ENCODE results near the gene CEBPG.

The CEBPG gene

GRCh38 chr19:33396701-33397535 is 23.4 kb downstream of the CEBPG start:
- H3K9me3 ChIP-seq (ENCODE audit: control insufficient read depth, insufficient read depth, low read depth, low read length) = no peaks in the 10 kb centered on the region
- H3K36me3 ChIP-seq (ENCODE audit: control insufficient read depth, insufficient read depth, low read length) = no peaks in the 10 kb centered on the region
- no peak overlapping the region for H3K4me3 ChIP-seq (ENCODE audit: low read depth, low read length)
- no peak overlapping the region for H3K27ac ChIP-seq (ENCODE audit: low read depth, low read length)
- no peak overlapping the region for H3K9ac ChIP-seq (ENCODE audit: low read length)
- H3K4me1 ChIP-seq (ENCODE audit: control insufficient read depth, insufficient read depth, low read length) = peaks cover 12% of the 10 kb centered on the region
- no peaks in the 10 kb centered on the region for H3K27me3 ChIP-seq (ENCODE audit: control insufficient read depth, insufficient read depth, low read length)

DNA sequence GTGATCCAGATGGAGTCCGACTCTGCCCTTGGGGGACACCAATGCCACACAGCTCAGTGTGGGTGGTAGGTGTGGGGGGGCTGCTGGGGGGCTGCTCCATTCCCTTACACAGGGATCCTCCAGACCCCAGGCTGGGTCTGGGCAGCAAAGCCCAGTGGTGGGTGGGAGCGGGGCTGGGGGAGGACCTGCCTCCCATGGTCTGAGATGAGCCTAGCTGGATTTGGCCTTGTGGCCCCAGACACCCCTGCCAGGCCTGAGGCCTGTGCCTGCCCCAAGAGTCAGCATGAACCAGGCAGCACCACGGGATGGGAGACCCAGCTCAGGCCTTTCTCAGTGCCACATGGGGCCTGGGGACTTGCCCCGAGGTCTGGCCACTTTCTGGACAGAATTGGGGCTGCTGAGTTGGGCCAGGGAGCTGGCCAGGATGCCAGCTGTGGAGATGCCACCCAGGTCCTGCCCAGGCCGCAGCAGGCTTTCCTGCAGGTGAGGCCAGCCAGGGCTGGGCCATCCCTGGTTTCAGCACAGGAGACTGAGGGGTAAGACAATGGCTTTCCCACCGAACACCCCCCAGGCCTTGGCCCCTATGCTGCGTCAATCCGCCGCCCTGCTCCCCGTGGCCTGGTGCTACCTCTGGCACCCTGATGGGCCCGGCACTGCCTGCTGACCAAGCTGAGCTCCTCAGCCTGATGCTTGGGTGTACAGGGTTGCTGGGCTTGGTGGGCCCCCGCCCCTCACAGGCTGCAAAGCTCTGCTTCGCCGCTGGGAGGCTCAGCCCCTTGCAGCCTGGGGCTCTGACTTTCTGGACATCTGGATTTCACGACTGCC is 24.2 kb downstream of the CEBPG start:
- Histone ChIP-seq H3K27me3 (ENCODE audit: control insufficient read depth, insufficient read depth, low read length) (no peaks in the 10 kb centered on the region), H3K27ac (ENCODE audit: low read depth, low read length) (no peak overlapping the region), H3K4me1 (ENCODE audit: control insufficient read depth, insufficient read depth, low read length) (peaks cover 12% of the 10 kb centered on the region), H3K9me3 (ENCODE audit: control insufficient read depth, insufficient read depth, low read depth, low read length) (no peaks in the 10 kb centered on the region), H3K9ac (ENCODE audit: low read length) (no peak overlapping the region), H3K4me3 (ENCODE audit: low read depth, low read length) (no peak overlapping the region), H3K36me3 (ENCODE audit: control insufficient read depth, insufficient read depth, low read length) (no peaks in the 10 kb centered on the region)

DNA sequence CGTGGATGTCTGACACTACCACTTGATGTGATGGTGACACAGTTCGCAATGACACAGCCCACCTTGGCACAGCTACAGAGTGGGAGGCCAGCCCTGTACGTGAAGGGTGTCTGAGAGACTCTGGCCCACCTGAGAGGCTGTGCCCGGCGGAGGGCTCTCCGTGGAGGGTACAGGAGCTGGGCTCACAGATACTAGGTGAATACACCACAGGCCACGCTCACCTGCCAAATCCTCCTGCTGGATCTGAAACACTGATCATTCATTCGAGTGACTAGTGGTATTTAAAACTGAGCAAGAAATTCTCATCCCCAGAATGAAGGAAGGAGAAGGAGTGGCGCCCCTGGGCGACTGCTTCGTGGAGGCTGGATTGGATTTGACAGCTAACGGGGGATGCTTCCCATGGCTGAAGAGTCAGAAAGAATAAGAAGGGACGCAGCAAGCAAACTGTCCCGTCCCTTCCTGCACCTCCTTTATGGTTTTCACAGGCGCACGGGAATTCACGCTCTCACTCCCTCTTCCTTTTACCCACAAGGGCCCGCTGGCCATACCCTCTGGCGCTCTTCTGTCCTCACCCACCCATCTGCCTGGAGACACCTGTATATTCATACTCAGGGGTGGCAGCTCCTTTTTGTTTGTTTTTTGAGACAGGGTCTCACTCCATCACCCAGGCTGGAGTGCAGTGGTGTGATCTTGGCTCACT is 25.0 kb downstream of the CEBPG start:
- H3K27ac ChIP-seq (ENCODE audit: low read depth, low read length) = no peak overlapping the region
- peaks cover 10% of the 10 kb centered on the region for H3K4me1 ChIP-seq (ENCODE audit: control insufficient read depth, insufficient read depth, low read length)
- H3K27me3 ChIP-seq (ENCODE audit: control insufficient read depth, insufficient read depth, low read length) = no peaks in the 10 kb centered on the region
- no peaks in the 10 kb centered on the region for H3K36me3 ChIP-seq (ENCODE audit: control insufficient read depth, insufficient read depth, low read length)
- no peaks in the 10 kb centered on the region for H3K9me3 ChIP-seq (ENCODE audit: control insufficient read depth, insufficient read depth, low read depth, low read length)
- H3K4me3 ChIP-seq (ENCODE audit: low read depth, low read length) = no peak overlapping the region
- H3K9ac ChIP-seq (ENCODE audit: low read length) = no peak overlapping the region

- no peaks in the 10 kb centered on the region for H3K9me3 ChIP-seq (ENCODE audit: control insufficient read depth, insufficient read depth, low read depth, low read length)
- peaks cover 8% of the 10 kb centered on the region for H3K4me1 ChIP-seq (ENCODE audit: control insufficient read depth, insufficient read depth, low read length)
- no peaks in the 10 kb centered on the region for H3K36me3 ChIP-seq (ENCODE audit: control insufficient read depth, insufficient read depth, low read length)
- no peak overlapping the region for H3K9ac ChIP-seq (ENCODE audit: low read length)
- no peak overlapping the region for H3K4me3 ChIP-seq (ENCODE audit: low read depth, low read length)
- H3K27ac ChIP-seq (ENCODE audit: low read depth, low read length) = no peak overlapping the region
- no peaks in the 10 kb centered on the region for H3K27me3 ChIP-seq (ENCODE audit: control insufficient read depth, insufficient read depth, low read length)
Measured at GRCh38 chr19:33399081-33399744, 25.7 kb downstream of the CEBPG start.

DNA sequence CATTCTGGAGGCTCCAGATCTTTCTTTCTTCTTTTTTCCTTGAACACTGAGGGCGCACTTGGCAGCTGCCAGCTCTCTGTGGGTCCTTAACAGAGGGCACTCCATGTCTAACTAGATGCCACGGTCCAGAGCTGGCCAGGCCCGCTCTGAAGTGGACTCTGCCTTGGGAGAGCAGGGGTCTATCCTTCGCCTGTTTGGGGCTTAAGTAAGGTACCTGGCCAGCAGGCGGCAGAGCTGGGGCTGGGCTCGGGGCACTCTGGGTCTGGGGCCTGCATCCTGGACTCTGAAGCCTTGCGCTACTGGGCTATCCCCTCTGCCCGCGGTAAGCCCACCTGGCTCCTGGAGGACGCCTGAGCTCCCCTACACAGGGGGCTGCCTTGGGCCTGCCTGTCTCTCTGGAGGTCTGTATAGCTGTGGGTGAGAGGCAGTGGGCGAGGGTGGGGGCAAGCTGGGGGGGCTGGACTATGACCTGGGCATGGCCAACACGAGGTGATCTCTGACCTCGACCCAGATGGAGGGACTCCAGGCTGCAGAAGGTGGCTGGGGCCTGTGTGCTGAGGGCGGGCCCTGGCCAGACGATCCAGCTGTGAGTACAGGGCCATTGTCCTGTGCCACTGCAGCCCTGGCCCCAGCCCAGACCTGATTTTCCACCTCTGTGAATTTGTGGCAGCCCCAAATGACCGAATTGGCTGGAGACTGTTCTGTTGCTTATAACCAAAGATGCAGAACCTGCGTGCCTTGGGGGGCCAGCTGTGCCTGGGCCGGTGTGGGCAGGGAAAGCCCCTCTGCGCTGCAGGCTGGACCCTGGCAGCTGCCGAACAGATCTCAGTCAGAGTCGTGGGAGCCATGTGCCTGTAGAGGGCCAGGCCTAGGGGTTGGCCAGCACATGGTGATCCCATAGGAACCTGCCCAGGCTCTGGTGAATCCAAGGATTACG is 26.5 kb downstream of the CEBPG start:
- Histone ChIP-seq H3K4me3 (ENCODE audit: low read depth, low read length) (no peak overlapping the region), H3K27me3 (ENCODE audit: control insufficient read depth, insufficient read depth, low read length) (no peaks in the 10 kb centered on the region), H3K9ac (ENCODE audit: low read length) (no peak overlapping the region), H3K4me1 (ENCODE audit: control insufficient read depth, insufficient read depth, low read length) (peaks cover 8% of the 10 kb centered on the region), H3K36me3 (ENCODE audit: control insufficient read depth, insufficient read depth, low read length) (no peaks in the 10 kb centered on the region), H3K9me3 (ENCODE audit: control insufficient read depth, insufficient read depth, low read depth, low read length) (no peaks in the 10 kb centered on the region), H3K27ac (ENCODE audit: low read depth, low read length) (no peak overlapping the region)

- H3K27me3 ChIP-seq (ENCODE audit: control insufficient read depth, insufficient read depth, low read length) = no peaks in the 10 kb centered on the region
- H3K9me3 ChIP-seq (ENCODE audit: control insufficient read depth, insufficient read depth, low read depth, low read length) = no peaks in the 10 kb centered on the region
- H3K4me1 ChIP-seq (ENCODE audit: control insufficient read depth, insufficient read depth, low read length) = peaks cover 8% of the 10 kb centered on the region
- H3K27ac ChIP-seq (ENCODE audit: low read depth, low read length) = no peak overlapping the region
- H3K4me3 ChIP-seq (ENCODE audit: low read depth, low read length) = no peak overlapping the region
- no peak overlapping the region for H3K9ac ChIP-seq (ENCODE audit: low read length)
- H3K36me3 ChIP-seq (ENCODE audit: control insufficient read depth, insufficient read depth, low read length) = 0 out of 2 replicates have a peak, but pooled peaks cover 3% of the 10 kb centered on the region
Measured at GRCh38 chr19:33400856-33401682, 27.6 kb downstream of the CEBPG start.

DNA sequence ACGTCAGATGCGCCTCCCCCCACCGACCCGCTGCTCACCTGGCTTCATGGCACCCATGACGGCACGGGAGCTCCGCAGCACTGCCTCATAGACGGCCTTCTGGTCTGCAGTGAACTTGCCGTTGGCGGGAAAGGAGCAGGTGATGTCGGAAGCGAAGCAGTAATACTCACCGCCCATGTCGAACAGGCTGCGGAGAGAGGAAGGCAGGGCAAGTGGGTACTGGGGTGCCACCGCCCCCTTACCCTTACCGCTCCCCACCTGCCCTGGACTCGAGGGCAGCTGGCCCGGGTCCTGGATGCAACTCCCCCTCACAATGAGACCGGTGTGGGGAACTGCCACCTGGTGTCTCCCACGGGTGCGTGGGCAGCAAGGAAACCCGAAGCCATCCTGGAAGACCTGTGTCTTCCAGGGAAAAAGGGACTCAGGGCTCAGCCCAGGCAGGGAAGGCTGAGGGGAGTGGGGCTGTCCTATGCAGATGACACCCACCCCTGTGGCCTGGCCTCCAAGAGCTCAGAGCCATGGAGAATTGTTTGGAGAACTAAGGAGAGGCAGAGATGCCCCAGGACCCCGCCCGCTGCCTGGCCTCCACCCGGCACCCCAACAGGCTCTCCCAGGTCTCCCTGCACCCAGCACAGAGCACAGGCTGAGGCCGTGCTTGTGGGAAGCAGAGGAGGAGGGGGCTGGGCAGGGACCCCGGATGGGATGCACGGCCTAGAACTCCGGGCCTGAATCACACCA is 28.3 kb downstream of the CEBPG start:
- Histone ChIP-seq H3K27me3 (ENCODE audit: control insufficient read depth, insufficient read depth, low read length) (no peaks in the 10 kb centered on the region), H3K36me3 (ENCODE audit: control insufficient read depth, insufficient read depth, low read length) (0 out of 2 replicates have a peak, but pooled peaks cover 3% of the 10 kb centered on the region), H3K9ac (ENCODE audit: low read length) (no peak overlapping the region), H3K9me3 (ENCODE audit: control insufficient read depth, insufficient read depth, low read depth, low read length) (no peaks in the 10 kb centered on the region), H3K27ac (ENCODE audit: low read depth, low read length) (no peak overlapping the region), H3K4me1 (ENCODE audit: control insufficient read depth, insufficient read depth, low read length) (peaks cover 11% of the 10 kb centered on the region), H3K4me3 (ENCODE audit: low read depth, low read length) (no peak overlapping the region)

GRCh38 chr19:33402421-33403220 is 29.1 kb downstream of the CEBPG start:
- Histone ChIP-seq H3K27me3 (ENCODE audit: control insufficient read depth, insufficient read depth, low read length) (no peaks in the 10 kb centered on the region), H3K9me3 (ENCODE audit: control insufficient read depth, insufficient read depth, low read depth, low read length) (no peaks in the 10 kb centered on the region), H3K36me3 (ENCODE audit: control insufficient read depth, insufficient read depth, low read length) (0 out of 2 replicates have a peak, but pooled peaks cover 3% of the 10 kb centered on the region), H3K4me3 (ENCODE audit: low read depth, low read length) (no peak overlapping the region), H3K9ac (ENCODE audit: low read length) (no peak overlapping the region), H3K27ac (ENCODE audit: low read depth, low read length) (no peak overlapping the region), H3K4me1 (ENCODE audit: control insufficient read depth, insufficient read depth, low read length) (peaks cover 6% of the 10 kb centered on the region)

Measured in HUES6 (cell line).